Measurements from ENCODE around the gene EFCC1.

DNA sequence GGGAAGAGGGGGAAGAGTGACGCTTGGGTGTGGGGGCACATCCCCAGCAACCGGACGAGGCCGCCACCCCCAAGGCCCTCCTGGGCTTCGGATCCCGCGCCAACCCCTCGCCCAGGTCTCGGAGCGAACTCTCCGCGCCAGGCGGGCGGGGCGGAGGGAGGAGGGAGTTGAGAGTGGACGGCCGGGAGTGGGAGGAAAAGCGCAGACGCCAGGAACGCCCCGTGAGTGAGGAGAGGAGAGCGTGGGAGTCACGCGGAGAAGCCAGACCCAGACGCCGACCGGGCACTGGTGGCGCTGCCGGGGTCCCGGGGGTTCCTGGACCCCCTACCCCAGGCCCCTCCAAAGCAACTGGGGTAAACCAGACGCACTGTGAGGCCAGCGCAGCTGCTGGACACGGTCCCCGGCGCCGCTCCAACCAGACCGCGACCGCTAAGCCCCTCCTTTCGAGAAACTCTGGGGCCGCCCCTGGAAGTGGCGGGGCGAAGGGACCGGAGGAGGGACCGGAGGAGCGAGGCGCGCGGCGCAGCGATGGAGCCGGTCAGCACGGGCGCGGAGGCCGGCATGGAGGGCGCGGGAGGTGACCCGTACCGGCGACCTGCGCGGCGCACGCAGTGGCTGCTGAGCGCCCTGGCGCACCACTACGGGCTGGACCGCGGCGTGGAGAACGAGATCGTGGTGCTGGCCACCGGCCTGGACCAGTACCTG lies at the start of gene EFCC1:
- TF ChIP-seq CTCF (IDR thresholded peaks at IDR 0.05), result no peak
- no peak for TF ChIP-seq EP300 (IDR thresholded peaks at IDR 0.05)
- TF ChIP-seq POLR2A (IDR thresholded peaks at IDR 0.05), result no peak
